Measurements from ENCODE around the gene LYZL1. TPM values are rescaled to one million over a fixed set of nuclear protein-coding genes. Genes with fewer than 3 reads are reported as not detected.
"Not testable (repeated sequence)": the region's sequence is repeated elsewhere in the genome, so short reads cannot be mapped to it uniquely, and the experiment has no call there.

LYZL1 gene
- total RNA-seq, 1 experiment from 2014 or later = not detected

- H3K9me3 ChIP-seq (ENCODE audit: low read depth, low read length, poor library complexity, severe bottlenecking) = no peaks in the 10 kb centered on the region
These were observed 40.5 kb downstream of the LYZL1 start for GRCh38 chr10:29329420-29329819.

GRCh38 chr10:29332061-29332760 lies 43.3 kb downstream of the LYZL1 start:
- TF ChIP-seq EZH2 (IDR thresholded peaks at IDR 0.05; ENCODE audit: borderline replicate concordance, low read depth, low read length, poor library complexity, severe bottlenecking) (no peak), CTCF (conservative IDR thresholded peaks at IDR 0.05; ENCODE audit: low read depth, low read length) (no peak)
- POLR2A ChIA-PET (ENCODE audit: low non-redundant PET) = no interaction called here
- Histone ChIP-seq H3K4me1 (ENCODE audit: insufficient read depth, low read length, poor library complexity, severe bottlenecking) (no peaks in the 10 kb centered on the region), H3K27me3 (replicated peaks; ENCODE audit: insufficient read depth, low read depth, low read length, poor library complexity) (no peaks in the 10 kb centered on the region), H3K36me3 (ENCODE audit: insufficient read depth, low read length, poor library complexity, severe bottlenecking) (no peaks in the 10 kb centered on the region), H3K9me3 (ENCODE audit: low read depth, low read length, poor library complexity, severe bottlenecking) (no peaks in the 10 kb centered on the region), H3K4me3 (ENCODE audit: low read depth, low read length, poor library complexity, severe bottlenecking) (no peak overlapping the region), H3K27ac (ENCODE audit: low read depth, low read length, poor library complexity, severe bottlenecking) (no peak overlapping the region)
- CTCF ChIA-PET = no interaction called here
- no peak for DNase-seq (ENCODE audit: low spot score)
- BruUV-seq (replicated peaks) = no TSS peak
- intact Hi-C loops (cut with micrococcal nuclease; ENCODE audit: unreplicated experiment) = no loop called here

More at GRCh38 chr10:29329420-29329819, 40.5 kb downstream of the LYZL1 start:
- intact Hi-C loops (cut with micrococcal nuclease; ENCODE audit: unreplicated experiment) = no loop called here
- H3K27ac ChIP-seq (ENCODE audit: low read depth, low read length, poor library complexity, severe bottlenecking) = no peak overlapping the region
- TF ChIP-seq CTCF (conservative IDR thresholded peaks at IDR 0.05; ENCODE audit: low read depth, low read length) = no peak
- TF ChIP-seq EZH2 (IDR thresholded peaks at IDR 0.05; ENCODE audit: borderline replicate concordance, low read depth, low read length, poor library complexity, severe bottlenecking) = no peak
- ChIA-PET CTCF (no interaction called here), POLR2A (ENCODE audit: low non-redundant PET) (no interaction called here)
- no peaks in the 10 kb centered on the region for H3K36me3 ChIP-seq (ENCODE audit: insufficient read depth, low read length, poor library complexity, severe bottlenecking)
- DNase-seq (ENCODE audit: low spot score) = no peak
- no peaks in the 10 kb centered on the region for H3K4me1 ChIP-seq (ENCODE audit: insufficient read depth, low read length, poor library complexity, severe bottlenecking)
- H3K4me3 ChIP-seq (ENCODE audit: low read depth, low read length, poor library complexity, severe bottlenecking) = no peak overlapping the region
- no peaks in the 10 kb centered on the region for H3K27me3 ChIP-seq (replicated peaks; ENCODE audit: insufficient read depth, low read depth, low read length, poor library complexity)
- BruUV-seq (replicated peaks) = no TSS peak

- ChIA-PET CTCF (no interaction called here), POLR2A (ENCODE audit: low non-redundant PET) (no interaction called here)
- H3K9me3 ChIP-seq (ENCODE audit: low read depth, low read length, poor library complexity, severe bottlenecking) = no peaks in the 10 kb centered on the region
- intact Hi-C loops (cut with micrococcal nuclease; ENCODE audit: unreplicated experiment) = no loop called here
- no TSS peak for BruUV-seq (replicated peaks)
- TF ChIP-seq CTCF (conservative IDR thresholded peaks at IDR 0.05; ENCODE audit: low read depth, low read length) (no peak), EZH2 (IDR thresholded peaks at IDR 0.05; ENCODE audit: borderline replicate concordance, low read depth, low read length, poor library complexity, severe bottlenecking) (no peak)
- no peaks in the 10 kb centered on the region for H3K4me1 ChIP-seq (ENCODE audit: insufficient read depth, low read length, poor library complexity, severe bottlenecking)
- no peaks in the 10 kb centered on the region for H3K36me3 ChIP-seq (ENCODE audit: insufficient read depth, low read length, poor library complexity, severe bottlenecking)
- DNase-seq (ENCODE audit: low spot score) = no peak
- H3K27ac ChIP-seq (ENCODE audit: low read depth, low read length, poor library complexity, severe bottlenecking) = no peak overlapping the region
- H3K27me3 ChIP-seq (replicated peaks; ENCODE audit: insufficient read depth, low read depth, low read length, poor library complexity) = no peaks in the 10 kb centered on the region
- no peak overlapping the region for H3K4me3 ChIP-seq (ENCODE audit: low read depth, low read length, poor library complexity, severe bottlenecking)
These were observed 43.9 kb downstream of the LYZL1 start for GRCh38 chr10:29332761-29333148.

GRCh38 chr10:29337526-29337925 lies 48.7 kb downstream of the LYZL1 start:
- DNase-seq (ENCODE audit: low spot score); H3K4me1 ChIP-seq (ENCODE audit: insufficient read depth, low read length, poor library complexity, severe bottlenecking); POLR2A ChIA-PET (ENCODE audit: low non-redundant PET); CTCF ChIA-PET; H3K4me3 ChIP-seq (ENCODE audit: low read depth, low read length, poor library complexity, severe bottlenecking); H3K9me3 ChIP-seq (ENCODE audit: low read depth, low read length, poor library complexity, severe bottlenecking); BruUV-seq (replicated peaks); intact Hi-C loops (cut with micrococcal nuclease; ENCODE audit: unreplicated experiment); H3K36me3 ChIP-seq (ENCODE audit: insufficient read depth, low read length, poor library complexity, severe bottlenecking); H3K27ac ChIP-seq (ENCODE audit: low read depth, low read length, poor library complexity, severe bottlenecking); H3K27me3 ChIP-seq (replicated peaks; ENCODE audit: insufficient read depth, low read depth, low read length, poor library complexity): not testable (repeated sequence)

All from A673 (cell line).